ENCODE results near the gene ZDHHC14. TPM values are rescaled to one million over a fixed set of nuclear protein-coding genes. Genes with fewer than 3 reads are reported as not detected.

ZDHHC14 gene
- total and polyA plus RNA-seq, 2 experiments from 2014 or later, result 3.0 to 7.4 TPM

DNA sequence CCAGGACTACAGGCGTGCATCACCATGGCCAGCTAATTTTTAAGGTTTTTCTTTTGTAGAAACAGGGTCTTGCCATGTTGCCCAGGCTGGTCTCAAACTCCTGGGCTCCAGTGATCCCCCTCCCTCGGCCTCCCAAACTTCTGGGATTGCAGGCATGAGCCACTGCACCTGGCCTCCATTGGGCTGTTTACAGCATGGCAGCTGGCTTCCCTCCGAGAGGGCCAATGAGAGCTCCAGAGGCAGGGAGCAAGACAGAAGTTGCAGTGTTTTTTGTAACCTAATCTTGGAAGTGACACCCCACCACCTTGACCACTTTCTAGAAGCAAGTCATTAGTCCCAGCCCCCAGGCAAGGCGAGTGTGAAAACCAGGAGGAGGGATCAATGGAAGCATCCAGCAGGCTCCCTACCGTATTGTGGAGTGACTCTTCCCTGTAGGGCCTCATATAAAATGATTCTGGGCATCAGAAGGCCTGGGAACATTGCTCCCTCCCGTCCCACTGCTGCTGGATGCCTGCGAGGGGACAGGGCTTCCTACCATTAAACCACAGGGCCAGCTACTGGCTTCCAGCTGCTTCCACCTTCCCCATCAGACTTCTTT is 144.4 kb downstream of the ZDHHC14 start:
- peaks cover 6% of the 10 kb centered on the region for H3K27me3 Mint-ChIP-seq (ENCODE audit: insufficient read depth, low read depth, poor library complexity)

More for the DNA sequence above, 144.4 kb downstream of the ZDHHC14 start:
- no peak overlapping the region for H2AFZ ChIP-seq
- no peak overlapping the region for H3K27ac ChIP-seq (ENCODE audit: low read depth)
- TF ChIP-seq CREB1 (CRISPR knock-in tag; IDR thresholded peaks at IDR 0.05; ENCODE audit: low read depth), result no peak
- TF ChIP-seq ZNF462 (CRISPR knock-in tag; IDR thresholded peaks at IDR 0.05), result no peak
- TF ChIP-seq, protein P1, sequence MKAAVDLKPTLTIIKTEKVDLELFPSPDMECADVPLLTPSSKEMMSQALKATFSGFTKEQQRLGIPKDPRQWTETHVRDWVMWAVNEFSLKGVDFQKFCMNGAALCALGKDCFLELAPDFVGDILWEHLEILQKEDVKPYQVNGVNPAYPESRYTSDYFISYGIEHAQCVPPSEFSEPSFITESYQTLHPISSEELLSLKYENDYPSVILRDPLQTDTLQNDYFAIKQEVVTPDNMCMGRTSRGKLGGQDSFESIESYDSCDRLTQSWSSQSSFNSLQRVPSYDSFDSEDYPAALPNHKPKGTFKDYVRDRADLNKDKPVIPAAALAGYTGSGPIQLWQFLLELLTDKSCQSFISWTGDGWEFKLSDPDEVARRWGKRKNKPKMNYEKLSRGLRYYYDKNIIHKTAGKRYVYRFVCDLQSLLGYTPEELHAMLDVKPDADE (IDR thresholded peaks at IDR 0.05), result no peak
- TF ChIP-seq POLR2AphosphoS5 (IDR thresholded peaks at IDR 0.05; ENCODE audit: low read depth), result no peak
- no peak for TF ChIP-seq JUNB (IDR thresholded peaks at IDR 0.05; ENCODE audit: unreplicated experiment)
- TF ChIP-seq, protein P2, sequence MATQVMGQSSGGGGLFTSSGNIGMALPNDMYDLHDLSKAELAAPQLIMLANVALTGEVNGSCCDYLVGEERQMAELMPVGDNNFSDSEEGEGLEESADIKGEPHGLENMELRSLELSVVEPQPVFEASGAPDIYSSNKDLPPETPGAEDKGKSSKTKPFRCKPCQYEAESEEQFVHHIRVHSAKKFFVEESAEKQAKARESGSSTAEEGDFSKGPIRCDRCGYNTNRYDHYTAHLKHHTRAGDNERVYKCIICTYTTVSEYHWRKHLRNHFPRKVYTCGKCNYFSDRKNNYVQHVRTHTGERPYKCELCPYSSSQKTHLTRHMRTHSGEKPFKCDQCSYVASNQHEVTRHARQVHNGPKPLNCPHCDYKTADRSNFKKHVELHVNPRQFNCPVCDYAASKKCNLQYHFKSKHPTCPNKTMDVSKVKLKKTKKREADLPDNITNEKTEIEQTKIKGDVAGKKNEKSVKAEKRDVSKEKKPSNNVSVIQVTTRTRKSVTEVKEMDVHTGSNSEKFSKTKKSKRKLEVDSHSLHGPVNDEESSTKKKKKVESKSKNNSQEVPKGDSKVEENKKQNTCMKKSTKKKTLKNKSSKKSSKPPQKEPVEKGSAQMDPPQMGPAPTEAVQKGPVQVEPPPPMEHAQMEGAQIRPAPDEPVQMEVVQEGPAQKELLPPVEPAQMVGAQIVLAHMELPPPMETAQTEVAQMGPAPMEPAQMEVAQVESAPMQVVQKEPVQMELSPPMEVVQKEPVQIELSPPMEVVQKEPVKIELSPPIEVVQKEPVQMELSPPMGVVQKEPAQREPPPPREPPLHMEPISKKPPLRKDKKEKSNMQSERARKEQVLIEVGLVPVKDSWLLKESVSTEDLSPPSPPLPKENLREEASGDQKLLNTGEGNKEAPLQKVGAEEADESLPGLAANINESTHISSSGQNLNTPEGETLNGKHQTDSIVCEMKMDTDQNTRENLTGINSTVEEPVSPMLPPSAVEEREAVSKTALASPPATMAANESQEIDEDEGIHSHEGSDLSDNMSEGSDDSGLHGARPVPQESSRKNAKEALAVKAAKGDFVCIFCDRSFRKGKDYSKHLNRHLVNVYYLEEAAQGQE (IDR thresholded peaks at IDR 0.05; ENCODE audit: unreplicated experiment), result no peak
- TF ChIP-seq EZH2phosphoT487 (IDR thresholded peaks at IDR 0.05; ENCODE audit: unreplicated experiment), result no peak
- no peak for TF ChIP-seq NANOG (IDR thresholded peaks at IDR 0.05; ENCODE audit: borderline replicate concordance)
- TF ChIP-seq EZH2 (IDR thresholded peaks at IDR 0.05; ENCODE audit: low read depth, unreplicated experiment), result no peak
- no peak for TF ChIP-seq ZNF114 (CRISPR knock-in tag; IDR thresholded peaks at IDR 0.05)
- TF ChIP-seq ZNF331 (CRISPR knock-in tag; IDR thresholded peaks at IDR 0.05; ENCODE audit: low read depth), result no peak
- TF ChIP-seq, protein P3, sequence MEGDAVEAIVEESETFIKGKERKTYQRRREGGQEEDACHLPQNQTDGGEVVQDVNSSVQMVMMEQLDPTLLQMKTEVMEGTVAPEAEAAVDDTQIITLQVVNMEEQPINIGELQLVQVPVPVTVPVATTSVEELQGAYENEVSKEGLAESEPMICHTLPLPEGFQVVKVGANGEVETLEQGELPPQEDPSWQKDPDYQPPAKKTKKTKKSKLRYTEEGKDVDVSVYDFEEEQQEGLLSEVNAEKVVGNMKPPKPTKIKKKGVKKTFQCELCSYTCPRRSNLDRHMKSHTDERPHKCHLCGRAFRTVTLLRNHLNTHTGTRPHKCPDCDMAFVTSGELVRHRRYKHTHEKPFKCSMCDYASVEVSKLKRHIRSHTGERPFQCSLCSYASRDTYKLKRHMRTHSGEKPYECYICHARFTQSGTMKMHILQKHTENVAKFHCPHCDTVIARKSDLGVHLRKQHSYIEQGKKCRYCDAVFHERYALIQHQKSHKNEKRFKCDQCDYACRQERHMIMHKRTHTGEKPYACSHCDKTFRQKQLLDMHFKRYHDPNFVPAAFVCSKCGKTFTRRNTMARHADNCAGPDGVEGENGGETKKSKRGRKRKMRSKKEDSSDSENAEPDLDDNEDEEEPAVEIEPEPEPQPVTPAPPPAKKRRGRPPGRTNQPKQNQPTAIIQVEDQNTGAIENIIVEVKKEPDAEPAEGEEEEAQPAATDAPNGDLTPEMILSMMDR (conservative IDR thresholded peaks at IDR 0.05; ENCODE audit: low read depth in 2 of 2), result no peak
- no peaks in the 10 kb centered on the region; the same call in 1 of the 2 replicates for H3K9me2 ChIP-seq (ENCODE audit: insufficient read depth)
- Mint-ChIP-seq H3K9me3 (no peaks in the 10 kb centered on the region), H3K27ac (no peak overlapping the region), H3K4me3 (no peak overlapping the region), H3K4me1 (peaks cover 5% of the 10 kb centered on the region), H3K36me3 (ENCODE audit: low read depth) (peaks cover 3% of the 10 kb centered on the region)
- no peak for DNase-seq (ENCODE audit: low spot score)
- no peaks in the 10 kb centered on the region for H3K27me3 ChIP-seq (ENCODE audit: insufficient read depth)
- H3K79me2 ChIP-seq (replicated peaks; ENCODE audit: insufficient read depth), result no peaks in the 10 kb centered on the region
- no peak overlapping the region for H3K4me3 ChIP-seq
- no peak overlapping the region for H3K4me2 ChIP-seq
- no peaks in the 10 kb centered on the region for H3K36me3 ChIP-seq (ENCODE audit: insufficient read depth)
- H3K4me1 ChIP-seq (ENCODE audit: insufficient read depth), result peaks cover 5% of the 10 kb centered on the region
- ATAC-seq, result no peak
- H3F3A ChIP-seq (replicated peaks; ENCODE audit: low read depth), result no peaks in the 10 kb centered on the region
- H4K20me1 ChIP-seq (replicated peaks; ENCODE audit: insufficient read depth), result no peaks in the 10 kb centered on the region
